Posterior cingulate gyrus (tissue), 11 donors: Measurements from ENCODE around the gene ELMO1.

Experiments
- DNase-seq, 10 donors: peaks; one replicate each; pipeline versions ENCODE4 v3.0.0 to v3.0.0-alpha.2; 2020 to 2021; ENCODE audit warnings: mixed read lengths in 3 of 10
- intact Hi-C: fragments of 100-400 bp; cut with DNase I; formaldehyde crosslinking; loops from one replicate; pipeline ENCODE4 v1.15.1; 2023

The ELMO1 gene

DNA sequence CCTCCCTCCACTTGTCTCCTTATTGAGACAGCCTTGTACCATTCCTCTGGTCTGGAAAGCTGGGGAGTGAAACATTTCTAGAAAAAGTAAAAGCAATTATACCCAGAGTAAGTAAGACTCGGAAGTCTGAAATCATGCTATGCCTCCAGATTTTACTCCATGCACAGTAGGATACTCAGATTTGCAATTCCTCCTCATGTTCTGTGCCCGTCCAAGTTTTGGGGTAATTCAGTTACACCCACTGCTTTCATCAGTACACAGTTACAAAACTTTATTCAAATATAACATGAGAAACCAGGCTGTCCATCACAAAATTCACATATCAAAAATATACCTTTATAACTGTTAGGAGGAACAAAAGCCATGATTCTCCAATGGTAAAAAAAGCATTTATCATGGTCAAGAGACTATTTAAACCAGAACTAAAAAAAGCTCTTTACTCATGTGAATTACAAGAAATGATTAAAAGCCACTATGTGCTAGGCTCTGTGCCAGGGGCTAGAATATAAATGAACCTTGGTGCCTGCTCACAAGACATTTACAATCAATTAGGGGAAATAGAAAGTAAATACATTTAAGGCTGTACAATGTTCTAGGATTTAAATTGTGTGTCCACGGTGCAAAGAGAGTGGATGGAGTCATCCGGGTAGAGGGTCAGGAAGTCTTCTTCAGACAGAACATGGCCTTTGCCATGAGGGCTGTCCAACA is 320.2 kb downstream of the ELMO1 start:
- no peak for DNase-seq
- intact Hi-C loops, result no loop called here

DNA sequence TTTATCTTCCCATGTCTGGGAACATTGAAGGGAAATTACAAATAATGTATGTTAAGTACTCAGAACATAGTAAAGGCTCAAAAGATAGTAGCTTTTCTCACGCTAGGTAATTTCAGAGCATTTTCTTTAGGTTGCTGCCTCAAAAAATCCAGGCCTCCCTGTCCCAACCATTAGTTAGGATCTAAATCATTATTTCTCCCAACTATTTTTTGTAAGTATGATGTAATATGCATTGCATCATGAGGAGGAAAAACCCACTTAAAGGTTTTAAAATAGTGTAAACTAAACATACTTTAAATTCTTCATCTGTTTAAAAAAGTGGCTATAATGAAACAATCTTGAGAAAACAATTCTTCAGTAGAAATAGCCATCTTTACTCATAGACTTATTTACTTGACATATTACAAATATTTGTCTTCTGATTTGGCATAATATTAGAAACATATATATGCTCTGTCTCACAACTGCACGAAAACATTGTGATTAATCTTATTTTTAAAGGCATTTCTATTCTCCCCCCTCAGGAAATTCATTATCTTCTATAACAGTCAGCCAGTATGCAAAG is 329.3 kb downstream of the ELMO1 start:
- intact Hi-C loops, result no loop called here
- DNase-seq, result no peak

- no peak for DNase-seq
- intact Hi-C loops, result no loop called here
These were observed 330.7 kb downstream of the ELMO1 start for GRCh38 chr7:37118004-37118403.

GRCh38 chr7:37117292-37117691 is 331.4 kb downstream of the ELMO1 start:
- intact Hi-C loops, result no loop called here
- DNase-seq, result no peak

- intact Hi-C loops, result no loop called here
- no peak for DNase-seq
These were observed 332.5 kb downstream of the ELMO1 start for GRCh38 chr7:37116093-37116701.

DNA sequence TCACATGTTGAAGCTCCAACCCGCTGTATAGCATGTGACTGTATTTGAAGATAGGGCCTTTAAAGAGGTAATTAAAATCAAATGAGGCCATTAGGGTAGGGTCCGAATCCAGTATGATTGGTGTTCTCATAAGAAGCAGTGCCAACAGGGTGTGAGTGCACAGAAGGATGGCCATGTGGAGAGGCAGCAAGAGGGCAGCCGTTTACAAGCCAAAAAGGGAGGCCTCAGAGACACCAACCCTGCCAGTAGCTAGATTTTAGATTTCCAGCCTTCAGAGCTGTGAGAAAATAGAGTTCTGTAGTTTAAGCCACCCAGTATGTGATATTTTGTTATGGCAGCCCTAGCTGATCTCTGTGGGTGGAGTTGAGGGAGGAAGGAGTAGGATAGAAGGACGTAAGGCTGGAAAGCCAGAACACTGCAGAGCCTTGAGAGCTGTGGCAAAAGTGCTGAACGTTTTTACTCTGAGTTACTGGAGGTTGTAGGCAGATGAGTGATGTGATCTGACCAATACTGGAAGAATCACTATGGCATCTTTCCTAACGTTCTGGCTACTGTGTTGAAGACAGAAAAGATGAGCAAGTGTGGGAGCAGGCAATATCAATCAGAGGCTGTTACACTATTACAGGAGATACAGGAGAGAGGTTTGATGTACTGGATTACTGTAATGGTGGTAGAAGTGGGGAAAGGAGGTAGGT is 334.9 kb downstream of the ELMO1 start:
- no peak for DNase-seq
- intact Hi-C loops, result no loop called here

GRCh38 chr7:37112876-37113275 is 335.8 kb downstream of the ELMO1 start:
- intact Hi-C loops, result no loop called here

DNA sequence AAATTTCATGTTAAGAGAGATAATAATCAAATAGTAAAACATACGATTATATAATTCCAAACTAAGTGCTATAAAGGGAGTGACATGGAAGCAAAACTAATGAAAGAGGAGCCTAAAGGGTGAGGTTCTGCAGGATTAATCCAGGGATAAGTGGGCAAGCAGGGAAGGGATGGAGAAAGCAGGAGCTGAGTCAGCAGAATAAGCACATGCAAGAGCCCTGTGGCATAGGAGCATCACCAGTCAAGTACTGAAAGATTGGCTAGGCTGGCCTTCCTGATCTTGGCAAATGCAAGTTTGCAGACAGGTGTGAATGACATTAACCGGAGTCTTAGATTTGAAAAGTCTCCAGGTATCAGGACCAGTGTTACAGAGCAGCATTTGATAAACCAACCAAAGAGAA is 336.4 kb downstream of the ELMO1 start:
- no peak for DNase-seq
- intact Hi-C loops, result no loop called here

More at GRCh38 chr7:37112876-37113275, 335.8 kb downstream of the ELMO1 start:
- no peak for DNase-seq

GRCh38 chr7:37111459-37111858 is 337.2 kb downstream of the ELMO1 start:
- intact Hi-C loops, result no loop called here
- DNase-seq, result no peak

- no peak for DNase-seq
- intact Hi-C loops, result no loop called here
These were observed 337.8 kb downstream of the ELMO1 start for GRCh38 chr7:37110660-37111424.

GRCh38 chr7:37109843-37110242 is 338.8 kb downstream of the ELMO1 start:
- intact Hi-C loops, result no loop called here
- no peak for DNase-seq

GRCh38 chr7:37109016-37109683 is 339.5 kb downstream of the ELMO1 start:
- intact Hi-C loops, result no loop called here

DNA sequence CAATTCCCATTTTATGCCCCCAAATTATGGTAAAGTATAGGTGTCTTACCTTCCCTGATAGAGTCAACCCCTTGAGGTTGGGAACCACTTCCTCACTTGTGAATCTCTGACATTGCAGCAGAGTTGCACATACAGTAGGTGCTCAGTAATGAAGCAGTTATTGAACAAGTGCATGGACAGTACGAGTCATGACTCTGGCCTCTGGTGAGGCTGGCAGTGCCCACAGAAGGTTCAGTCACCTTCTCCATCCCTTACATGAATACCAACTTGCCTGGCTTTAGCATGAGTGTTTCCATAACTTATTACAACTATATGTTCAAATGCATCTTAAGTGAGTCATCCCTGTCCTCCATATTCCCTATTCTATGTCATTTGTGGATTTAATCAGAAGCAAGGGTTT is 340.0 kb downstream of the ELMO1 start:
- no peak for DNase-seq
- intact Hi-C loops, result no loop called here

More at GRCh38 chr7:37109016-37109683, 339.5 kb downstream of the ELMO1 start:
- peak in 3 of 10 donors; percentile 17 to 34 (median 30) for DNase-seq

DNA sequence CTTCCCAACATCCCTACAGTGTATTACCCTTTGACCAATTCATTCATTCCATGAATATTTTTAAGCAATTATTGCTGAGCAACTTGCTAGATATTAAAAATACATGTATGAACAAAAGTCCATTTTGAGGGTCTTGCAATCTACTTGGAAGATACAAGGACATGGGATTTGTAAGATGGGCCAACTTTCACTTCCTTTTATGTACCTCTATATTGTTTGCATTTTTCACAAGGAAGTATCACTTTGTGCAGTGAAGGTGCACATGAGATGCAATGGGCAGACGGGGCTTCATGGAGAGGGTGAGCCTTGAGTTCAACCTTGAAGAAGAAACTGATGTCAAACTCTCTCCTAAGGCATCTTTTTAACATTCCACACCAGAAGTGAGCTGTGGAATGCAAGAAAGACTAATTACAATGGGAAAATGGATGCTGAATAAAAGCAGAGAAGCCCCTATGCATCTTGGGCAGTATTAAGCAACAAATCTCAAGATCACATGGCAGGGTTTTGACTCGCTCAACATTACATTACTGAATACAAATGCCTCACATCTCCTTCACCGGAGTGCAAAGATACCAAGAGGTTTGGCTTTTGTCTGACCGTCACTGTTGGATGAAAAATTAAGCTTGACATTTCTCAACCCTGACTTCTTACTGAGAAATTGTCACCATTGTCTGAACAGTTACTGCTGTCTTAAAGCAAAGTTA is 341.5 kb downstream of the ELMO1 start:
- intact Hi-C loops, result no loop called here
- DNase-seq, result no peak

DNA sequence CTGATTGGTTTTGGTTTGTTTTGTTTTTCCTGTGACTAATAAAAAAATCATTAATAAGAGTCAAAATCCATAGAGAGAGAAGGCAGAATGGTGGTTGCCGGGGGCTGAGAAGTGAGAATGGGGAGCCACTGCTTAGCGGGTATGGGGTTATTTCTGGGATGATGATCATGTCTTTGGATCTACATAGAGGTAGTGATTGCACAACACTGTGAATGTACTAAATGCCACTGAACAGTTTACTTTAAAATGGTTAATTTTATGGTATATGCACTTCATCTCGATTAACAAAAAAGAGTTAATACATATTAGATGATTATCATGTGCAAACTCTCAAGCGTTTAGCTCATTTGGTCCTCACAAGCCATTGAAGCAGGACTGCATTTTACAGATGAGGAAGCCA is 342.9 kb downstream of the ELMO1 start:
- intact Hi-C loops, result no loop called here

GRCh38 chr7:37104822-37105518 is 343.7 kb downstream of the ELMO1 start:
- intact Hi-C loops, result no loop called here
- DNase-seq, result no peak

More for the DNA sequence above, 342.9 kb downstream of the ELMO1 start:
- DNase-seq, result no peak

DNA sequence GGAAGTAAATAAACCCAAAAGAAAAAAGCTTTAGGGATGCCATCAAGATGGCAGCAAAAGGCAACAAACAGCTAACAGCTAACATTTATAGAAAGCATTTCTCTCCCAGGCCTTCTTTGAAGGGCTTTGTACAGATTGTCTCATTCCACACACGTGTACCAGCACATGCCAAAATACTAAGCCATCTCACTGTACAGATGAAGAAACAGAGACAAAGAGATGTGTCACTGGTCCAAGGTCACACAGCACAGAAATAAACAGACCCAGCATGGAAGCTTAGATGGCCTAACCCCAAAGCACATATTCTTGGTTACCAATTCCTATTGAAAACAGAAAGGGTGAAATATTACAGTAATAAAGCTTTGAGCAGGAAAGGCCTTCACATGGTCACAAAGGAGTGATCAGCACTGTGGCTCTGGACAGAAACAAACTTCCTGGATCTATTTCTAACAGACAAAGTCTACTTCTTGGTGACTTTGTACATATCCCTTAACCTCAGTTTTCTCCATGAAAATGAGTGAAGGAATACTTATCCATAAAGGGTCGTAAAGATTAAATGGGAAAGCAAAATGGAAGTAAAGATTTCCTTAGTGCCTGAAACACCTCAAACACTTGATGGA is 346.0 kb downstream of the ELMO1 start:
- intact Hi-C loops, result no loop called here
- no peak for DNase-seq

GRCh38 chr7:37100735-37101331 is 347.8 kb downstream of the ELMO1 start:
- intact Hi-C loops, result no loop called here
- DNase-seq, result no peak
